Activated T-helper 2 cell treated with anti-CD3 and anti-CD28 coated beads, Interferon-gamma antibody, Interleukin-2, Interleukin-4, amounts not matched to agents 10 μg/mL and 5 μg/mL and 100 μg/mL, durations not matched to agents 14 hours and 24 hours and 36 hours (primary cell): ENCODE results near the gene NCKAP5. TPM values are rescaled to one million over a fixed set of nuclear protein-coding genes. Genes with fewer than 3 reads are reported as not detected.
"Not testable (repeated sequence)": the region's sequence is repeated elsewhere in the genome, so short reads cannot be mapped to it uniquely, and the experiment has no call there.

Source experiments
- DNase-seq: peaks from one replicate; pipeline ENCODE4 v3.0.0; 2021; ENCODE audit warnings: low spot score
- H3K27ac Mint-ChIP-seq: one replicate; pipeline ENCODE4 v1.8.0; 2021; ENCODE audit warnings: mixed read lengths
- H3K27me3 Mint-ChIP-seq: one replicate; pipeline ENCODE4 v1.8.0; 2021; ENCODE audit warnings: low read depth, mixed read lengths
- H3K36me3 Mint-ChIP-seq: one replicate; pipeline ENCODE4 v1.8.0; 2021; ENCODE audit warnings: low read depth, mixed read lengths
- H3K4me1 Mint-ChIP-seq: one replicate; pipeline ENCODE4 v1.8.0; 2021; ENCODE audit warnings: low read depth, mixed read lengths
- H3K4me3 Mint-ChIP-seq: one replicate; pipeline ENCODE4 v1.8.0; 2021; ENCODE audit warnings: low read depth, mild to moderate bottlenecking, moderate library complexity, mixed read lengths
- H3K9me3 Mint-ChIP-seq: one replicate; pipeline ENCODE4 v1.8.0; 2021; ENCODE audit warnings: mixed read lengths
- intact Hi-C: fragments of 100-400 bp; cut with micrococcal nuclease; formaldehyde crosslinking; loops from one replicate; pipeline ENCODE4 v1.15.1; 2023
- total RNA-seq: library from RNA; stranded (reverse); gene quantifications from 2 replicates; pipeline ENCODE4 v1.2.3, GENCODE V29; 2022

NCKAP5 gene
- total RNA-seq, 1 donor from 2014 or later: not detected

DNA sequence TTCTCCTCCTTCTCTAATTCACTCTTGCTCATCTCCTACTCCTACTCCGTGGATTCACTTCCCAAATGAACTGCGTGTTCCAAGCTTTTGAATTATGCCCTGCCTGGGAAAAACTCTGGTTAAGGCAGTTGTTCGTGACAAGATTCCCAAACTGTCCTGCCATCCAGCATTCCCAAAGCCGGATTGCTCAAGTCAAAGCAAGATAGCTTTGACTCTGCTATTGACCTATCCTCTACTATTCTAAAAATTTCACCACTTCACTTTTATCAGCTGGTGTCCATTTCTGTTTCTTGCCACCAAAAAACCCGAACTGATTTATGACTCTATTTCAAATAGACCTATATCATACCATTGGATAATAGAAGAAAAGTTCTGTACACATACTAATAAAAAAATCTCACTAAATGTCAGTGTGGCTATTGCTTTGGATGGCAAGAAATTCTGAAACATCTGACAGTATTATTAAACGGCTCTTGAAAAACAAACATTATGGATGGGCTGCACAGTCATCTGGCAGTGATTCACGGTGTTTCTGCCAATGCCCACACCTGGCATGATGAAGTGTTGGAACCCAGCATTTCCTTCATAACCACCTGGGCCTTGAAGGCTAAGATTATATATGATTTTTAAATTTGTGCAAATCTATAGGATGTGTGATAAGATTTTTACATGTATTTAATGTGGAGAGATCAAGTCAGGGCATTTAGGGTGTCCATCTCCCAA lies 87.4 kb downstream of the NCKAP5 start:
- no peaks in the 10 kb centered on the region for H3K4me1 Mint-ChIP-seq
- no peak for DNase-seq
- H3K27ac Mint-ChIP-seq: no peak overlapping the region
- intact Hi-C loops: no loop called here
- no peaks in the 10 kb centered on the region for H3K9me3 Mint-ChIP-seq
- H3K36me3 Mint-ChIP-seq: no peaks in the 10 kb centered on the region
- H3K4me3 Mint-ChIP-seq: no peak overlapping the region
- H3K27me3 Mint-ChIP-seq: no peaks in the 10 kb centered on the region

DNA sequence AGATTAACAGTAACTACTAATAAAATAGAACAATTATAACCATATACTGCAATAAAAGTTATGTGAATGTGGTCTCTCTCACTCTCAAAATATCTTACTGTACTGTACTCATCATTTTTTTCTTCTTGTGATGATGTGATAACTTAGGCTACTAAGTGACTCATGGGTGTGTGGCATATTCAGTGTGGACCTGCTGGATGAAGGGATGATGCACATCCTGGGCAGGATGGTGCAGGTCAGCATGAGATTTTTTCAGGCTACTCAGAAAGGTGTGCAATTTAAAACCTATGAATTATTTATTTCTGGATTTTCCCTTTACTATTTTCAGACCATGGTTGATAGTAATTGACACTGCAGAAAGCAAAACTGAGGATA lies 90.7 kb downstream of the NCKAP5 start:
- Mint-ChIP-seq H3K9me3 (no peaks in the 10 kb centered on the region), H3K4me3 (no peak overlapping the region), H3K36me3 (no peaks in the 10 kb centered on the region), H3K27ac (no peak overlapping the region), H3K27me3 (no peaks in the 10 kb centered on the region), H3K4me1 (no peaks in the 10 kb centered on the region)
- intact Hi-C loops: no loop called here
- DNase-seq: no peak

DNA sequence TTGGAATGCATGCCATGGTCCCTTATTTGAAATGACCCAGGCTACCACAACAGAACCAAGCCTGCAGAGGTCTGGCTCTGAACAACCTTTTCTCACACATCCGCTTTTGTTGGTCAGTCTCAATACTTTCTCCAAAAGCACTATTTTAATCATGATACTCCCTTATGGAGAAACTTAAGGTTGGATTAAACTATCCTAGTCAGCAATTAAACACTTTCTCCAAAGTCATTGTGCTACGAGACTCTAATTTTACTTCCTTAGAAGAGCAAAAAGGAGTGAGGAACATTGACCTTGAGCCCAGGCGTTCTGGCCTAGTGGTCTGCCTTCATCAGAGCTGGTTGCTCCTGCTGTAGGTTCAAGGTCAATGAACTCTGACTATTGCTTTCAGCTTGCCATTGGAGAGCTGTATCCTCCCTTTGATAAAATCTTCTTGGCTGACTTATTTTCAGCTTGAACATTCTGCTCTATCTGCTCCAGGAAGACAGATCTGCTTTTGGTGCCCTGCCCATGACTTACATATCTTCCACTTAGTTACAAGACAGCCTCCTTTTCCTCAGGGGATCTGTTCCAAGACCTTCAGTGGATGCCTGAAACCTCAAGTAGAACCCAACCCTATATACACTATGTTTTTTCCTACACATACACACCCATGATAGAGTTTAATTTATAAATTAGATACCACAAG lies 91.2 kb downstream of the NCKAP5 start:
- H3K9me3 Mint-ChIP-seq: no peaks in the 10 kb centered on the region
- no peaks in the 10 kb centered on the region for H3K27me3 Mint-ChIP-seq
- no peak overlapping the region for H3K27ac Mint-ChIP-seq
- H3K4me1 Mint-ChIP-seq: no peaks in the 10 kb centered on the region
- no peak overlapping the region for H3K4me3 Mint-ChIP-seq
- no peak for DNase-seq
- no peaks in the 10 kb centered on the region for H3K36me3 Mint-ChIP-seq
- intact Hi-C loops: no loop called here

DNA sequence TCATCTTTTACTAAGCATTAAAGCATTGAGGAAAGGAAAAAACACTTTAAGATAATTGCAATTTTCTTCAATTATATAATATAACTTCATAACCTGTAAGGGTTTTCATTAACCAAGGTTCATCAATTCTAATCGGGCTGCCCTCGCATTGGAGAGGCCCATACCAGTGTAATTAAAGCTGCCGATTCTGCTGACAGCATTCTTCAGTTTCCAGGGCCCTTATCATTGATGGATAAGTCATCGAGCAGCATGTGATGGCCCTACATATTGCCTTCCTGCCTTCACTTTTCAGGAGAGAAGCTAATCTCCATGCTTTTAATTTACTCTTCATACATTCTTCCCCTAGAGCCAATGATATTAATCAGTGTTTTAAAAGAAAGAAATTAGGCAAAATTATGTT lies 92.0 kb downstream of the NCKAP5 start:
- Mint-ChIP-seq H3K27me3 (no peaks in the 10 kb centered on the region), H3K9me3 (no peaks in the 10 kb centered on the region), H3K4me3 (no peak overlapping the region), H3K36me3 (no peaks in the 10 kb centered on the region), H3K4me1 (no peaks in the 10 kb centered on the region), H3K27ac (no peak overlapping the region)
- DNase-seq: no peak
- intact Hi-C loops: no loop called here

DNA sequence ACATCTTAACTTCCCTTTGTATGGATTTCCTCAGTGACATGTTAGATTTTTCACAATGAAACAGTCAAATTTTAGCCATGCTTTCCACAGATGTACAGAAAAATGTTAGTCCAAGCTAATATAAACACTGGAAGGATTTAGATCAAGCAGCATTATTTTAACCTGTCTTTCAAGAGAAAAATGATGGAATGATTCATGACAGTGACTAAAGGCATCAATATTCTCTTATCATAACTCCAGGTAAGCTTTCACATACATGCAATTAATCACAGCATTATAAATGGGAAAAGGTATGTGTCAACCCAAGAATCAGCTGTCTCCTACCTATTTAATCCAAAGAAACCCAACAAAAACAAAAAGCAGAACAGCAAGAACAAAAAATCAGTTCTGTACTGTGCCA lies 92.7 kb downstream of the NCKAP5 start:
- Mint-ChIP-seq H3K27me3 (no peaks in the 10 kb centered on the region), H3K27ac (no peak overlapping the region), H3K4me1 (no peaks in the 10 kb centered on the region), H3K36me3 (no peaks in the 10 kb centered on the region), H3K9me3 (no peaks in the 10 kb centered on the region), H3K4me3 (no peak overlapping the region)
- intact Hi-C loops: no loop called here
- no peak for DNase-seq

DNA sequence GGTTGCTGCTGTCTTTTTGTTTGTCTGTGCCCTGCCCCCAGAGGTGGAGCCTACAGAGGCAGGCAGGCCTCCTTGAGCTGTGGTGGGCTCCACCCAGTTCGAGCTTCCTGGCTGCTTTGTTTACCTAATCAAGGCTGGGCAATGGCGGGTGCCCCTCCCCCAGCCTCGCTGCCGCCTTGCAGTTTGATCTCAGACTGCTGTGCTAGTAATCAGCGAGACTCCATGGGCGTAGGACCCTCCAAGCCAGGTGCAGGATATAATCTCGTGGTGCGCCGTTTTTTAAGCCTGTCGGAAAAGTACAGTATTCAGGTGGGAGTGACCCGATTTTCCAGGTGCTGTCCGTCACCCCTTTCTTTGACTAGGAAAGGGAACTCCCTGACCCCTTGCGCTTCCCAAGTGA lies 97.8 kb downstream of the NCKAP5 start:
- DNase-seq, H3K27ac Mint-ChIP-seq, H3K4me3 Mint-ChIP-seq, H3K4me1 Mint-ChIP-seq, H3K9me3 Mint-ChIP-seq, H3K36me3 Mint-ChIP-seq, intact Hi-C loops, H3K27me3 Mint-ChIP-seq: not testable (repeated sequence)

DNA sequence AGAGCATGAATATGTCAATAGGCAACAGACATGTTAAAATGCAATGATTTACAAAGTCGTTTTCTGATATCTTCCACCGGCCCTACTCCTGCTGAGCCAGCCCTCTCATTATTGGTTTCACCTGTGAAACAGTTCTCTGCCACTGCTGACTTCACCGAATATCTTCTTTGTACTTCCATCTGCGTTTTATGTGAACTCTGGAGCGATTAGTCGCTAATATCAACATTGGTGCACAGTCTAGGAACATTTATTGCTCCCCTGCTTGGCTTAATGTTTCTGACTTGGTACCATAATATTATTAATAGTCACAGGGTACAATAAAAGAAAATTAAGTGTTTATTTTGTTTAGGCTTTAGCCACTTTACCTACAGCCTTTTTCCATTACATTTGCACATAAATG lies 105.5 kb downstream of the NCKAP5 start:
- H3K4me1 Mint-ChIP-seq: no peaks in the 10 kb centered on the region
- intact Hi-C loops: no loop called here
- no peak overlapping the region for H3K4me3 Mint-ChIP-seq
- H3K27me3 Mint-ChIP-seq: no peaks in the 10 kb centered on the region
- H3K27ac Mint-ChIP-seq: no peak overlapping the region
- no peaks in the 10 kb centered on the region for H3K36me3 Mint-ChIP-seq
- no peaks in the 10 kb centered on the region for H3K9me3 Mint-ChIP-seq
- no peak for DNase-seq

DNA sequence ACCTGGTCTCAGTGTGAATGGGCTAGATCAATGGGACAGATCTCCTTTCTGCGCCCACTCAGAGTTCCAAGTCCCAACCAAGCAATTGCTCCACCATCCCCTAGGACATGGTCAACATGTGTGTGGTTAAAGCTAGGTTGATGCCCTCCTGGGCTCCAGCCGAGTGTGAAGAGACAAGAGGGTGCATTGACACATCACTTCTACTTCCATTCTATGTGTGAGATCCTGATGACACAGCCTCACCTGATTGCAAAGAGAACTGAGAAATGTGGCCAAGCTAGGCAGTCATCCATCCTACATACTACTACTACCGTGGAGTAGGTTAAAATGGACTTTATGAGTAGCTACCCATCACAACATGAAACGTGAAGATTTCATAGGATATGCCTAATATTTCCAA lies 106.8 kb downstream of the NCKAP5 start:
- Mint-ChIP-seq H3K9me3 (no peaks in the 10 kb centered on the region), H3K4me1 (no peaks in the 10 kb centered on the region), H3K27me3 (no peaks in the 10 kb centered on the region), H3K4me3 (no peak overlapping the region), H3K27ac (no peak overlapping the region), H3K36me3 (no peaks in the 10 kb centered on the region)
- intact Hi-C loops: no loop called here
- no peak for DNase-seq

DNA sequence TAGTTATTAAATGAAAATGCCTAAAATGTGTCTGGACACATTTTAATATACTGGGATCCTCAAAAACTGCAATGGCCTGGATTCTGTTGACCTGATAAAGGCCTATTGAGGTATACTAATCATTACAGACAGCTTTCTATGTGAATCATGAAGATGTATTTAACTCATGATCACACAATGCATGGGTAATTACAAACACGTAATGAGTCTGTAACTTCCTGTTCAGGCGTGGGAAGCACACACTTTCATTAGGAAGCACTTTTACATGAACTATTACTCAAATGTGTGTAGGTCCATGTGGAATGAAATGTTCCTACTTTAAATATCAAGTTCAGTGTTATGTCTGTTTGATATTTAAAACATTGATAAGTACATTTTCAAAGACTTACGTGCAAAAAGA lies 108.7 kb downstream of the NCKAP5 start:
- no peak for DNase-seq
- intact Hi-C loops: no loop called here
- H3K27ac Mint-ChIP-seq: no peak overlapping the region
- H3K36me3 Mint-ChIP-seq: no peaks in the 10 kb centered on the region
- H3K4me1 Mint-ChIP-seq: no peaks in the 10 kb centered on the region
- H3K27me3 Mint-ChIP-seq: no peaks in the 10 kb centered on the region
- H3K9me3 Mint-ChIP-seq: no peaks in the 10 kb centered on the region
- no peak overlapping the region for H3K4me3 Mint-ChIP-seq

DNA sequence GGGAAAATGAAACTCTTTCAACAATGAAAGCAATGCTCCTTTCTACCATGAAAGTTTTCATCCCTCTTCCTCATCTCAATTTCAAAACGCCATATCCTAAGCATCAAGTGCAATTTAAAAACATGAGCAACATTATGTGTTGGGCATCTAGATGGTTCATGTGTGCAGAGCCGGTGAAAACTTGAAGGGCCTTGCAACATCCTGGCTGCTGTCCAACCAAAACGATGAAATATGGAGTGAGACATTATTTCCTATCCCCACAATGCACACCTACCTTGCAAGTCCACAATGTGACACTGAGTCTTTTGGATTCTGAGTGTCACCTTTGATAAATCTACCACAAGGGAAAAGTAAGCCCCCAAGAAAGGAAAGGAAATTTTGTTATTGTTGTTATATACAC lies 110.0 kb downstream of the NCKAP5 start:
- H3K27me3 Mint-ChIP-seq: no peaks in the 10 kb centered on the region
- no peak overlapping the region for H3K27ac Mint-ChIP-seq
- no peaks in the 10 kb centered on the region for H3K4me1 Mint-ChIP-seq

DNA sequence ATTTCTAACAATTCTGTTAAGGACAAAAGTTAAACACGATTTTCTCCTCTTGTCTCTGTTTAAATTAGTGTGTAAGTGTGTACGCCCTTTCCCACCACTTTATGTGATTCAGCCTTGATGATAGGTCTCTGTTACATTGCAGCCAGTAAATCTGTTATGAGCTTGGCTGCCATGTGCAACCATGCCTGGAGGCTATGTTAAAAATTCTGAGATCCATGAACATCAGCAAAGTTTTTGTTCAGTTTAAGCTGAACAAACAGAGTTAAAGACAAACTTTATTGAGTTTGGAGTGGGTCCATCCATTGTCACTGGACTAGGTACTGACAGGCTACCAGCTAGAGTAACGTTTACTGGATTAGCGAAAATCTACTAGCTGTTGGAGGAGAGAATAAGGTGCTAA lies 110.4 kb downstream of the NCKAP5 start:
- Mint-ChIP-seq H3K27ac (no peak overlapping the region), H3K27me3 (no peaks in the 10 kb centered on the region), H3K4me3 (no peak overlapping the region), H3K4me1 (no peaks in the 10 kb centered on the region), H3K9me3 (no peaks in the 10 kb centered on the region), H3K36me3 (no peaks in the 10 kb centered on the region)
- intact Hi-C loops: no loop called here
- no peak for DNase-seq

More for the DNA sequence above, 110.0 kb downstream of the NCKAP5 start:
- no peak for DNase-seq
- Mint-ChIP-seq H3K36me3 (no peaks in the 10 kb centered on the region), H3K9me3 (no peaks in the 10 kb centered on the region), H3K4me3 (no peak overlapping the region)
- intact Hi-C loops: no loop called here

DNA sequence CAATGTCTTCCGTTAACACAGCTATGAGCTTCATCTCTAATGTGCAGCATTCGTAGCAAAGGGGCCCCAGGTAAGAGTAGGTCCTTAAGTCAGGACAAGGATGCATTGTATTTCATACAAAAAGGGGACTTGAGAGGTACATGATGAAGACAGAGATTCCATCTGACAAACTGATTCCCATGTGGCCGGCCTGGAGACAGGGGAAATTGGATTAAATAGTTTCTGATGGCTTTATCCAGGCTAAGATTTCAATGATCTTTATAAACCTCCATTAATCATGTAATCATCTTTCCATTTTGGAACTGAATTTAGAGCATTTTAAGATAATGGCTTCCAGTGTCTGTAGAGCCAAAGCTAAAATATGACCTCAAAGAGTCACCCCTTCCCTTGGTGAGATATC lies 111.3 kb downstream of the NCKAP5 start:
- Mint-ChIP-seq H3K9me3 (no peaks in the 10 kb centered on the region), H3K27me3 (no peaks in the 10 kb centered on the region), H3K4me1 (no peaks in the 10 kb centered on the region), H3K36me3 (no peaks in the 10 kb centered on the region), H3K4me3 (no peak overlapping the region), H3K27ac (no peak overlapping the region)
- intact Hi-C loops: no loop called here
- DNase-seq: no peak

DNA sequence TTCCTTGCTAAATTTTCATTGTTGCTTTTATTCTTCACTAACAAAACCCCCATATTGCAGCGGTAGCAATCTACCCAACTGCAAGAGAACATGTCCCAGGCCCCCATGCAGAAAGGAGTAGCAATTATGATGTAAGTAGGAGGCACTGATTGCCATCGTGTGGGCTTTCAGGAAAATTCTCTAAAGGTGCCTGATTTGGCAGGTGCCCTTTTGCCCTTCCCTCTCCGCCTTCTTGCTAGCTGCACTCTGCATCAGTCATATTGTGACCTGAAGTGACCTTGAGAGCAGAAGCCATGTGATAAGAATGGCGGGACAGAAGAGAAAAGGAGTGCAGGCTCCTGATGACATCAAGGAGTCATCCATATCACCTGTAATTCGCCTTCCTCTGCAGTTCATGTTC lies 112.1 kb downstream of the NCKAP5 start:
- no peaks in the 10 kb centered on the region for H3K27me3 Mint-ChIP-seq
- no peak for DNase-seq
- intact Hi-C loops: no loop called here

More for the DNA sequence above, 112.1 kb downstream of the NCKAP5 start:
- Mint-ChIP-seq H3K4me3 (no peak overlapping the region), H3K9me3 (no peaks in the 10 kb centered on the region), H3K36me3 (no peaks in the 10 kb centered on the region), H3K4me1 (no peaks in the 10 kb centered on the region), H3K27ac (no peak overlapping the region)
